HS-27A (cell line): ENCODE results near the gene CHD5.

Source experiments
- DNase-seq: peaks from one replicate; pipeline ENCODE4 v3.0.0-alpha.2; 2012; ENCODE audit warnings: low read depth, missing footprints

CHD5 gene

GRCh38 chr1:6152181-6152580, 27.9 kb downstream of the CHD5 start:
- no peak for DNase-seq

GRCh38 chr1:6151291-6151822, 28.8 kb downstream of the CHD5 start:
- DNase-seq = no peak

GRCh38 chr1:6150006-6150938, 29.8 kb downstream of the CHD5 start:
- DNase-seq = no peak

- no peak for DNase-seq
Measured at GRCh38 chr1:6149597-6149996, 30.5 kb downstream of the CHD5 start.

- no peak for DNase-seq
Measured at GRCh38 chr1:6148497-6149241, 31.5 kb downstream of the CHD5 start.

- DNase-seq = no peak
Measured at GRCh38 chr1:6145864-6146410, 34.2 kb downstream of the CHD5 start.

GRCh38 chr1:6145396-6145750, 34.7 kb downstream of the CHD5 start:
- no peak for DNase-seq

- no peak for DNase-seq
Measured at GRCh38 chr1:6144647-6145395, 35.3 kb downstream of the CHD5 start.

GRCh38 chr1:6144175-6144574, 35.9 kb downstream of the CHD5 start:
- no peak for DNase-seq

- DNase-seq = no peak
Measured at GRCh38 chr1:6143395-6143794, 36.7 kb downstream of the CHD5 start.

GRCh38 chr1:6142734-6143133, 37.4 kb downstream of the CHD5 start:
- DNase-seq = no peak

- no peak for DNase-seq
Measured at GRCh38 chr1:6142036-6142621, 38.0 kb downstream of the CHD5 start.

- no peak for DNase-seq
Measured at GRCh38 chr1:6141592-6141991, 38.5 kb downstream of the CHD5 start.

- DNase-seq = no peak
Measured at GRCh38 chr1:6140413-6140812, 39.7 kb downstream of the CHD5 start.

GRCh38 chr1:6137758-6138157, 42.4 kb downstream of the CHD5 start:
- DNase-seq = no peak

- no peak for DNase-seq
Measured at GRCh38 chr1:6136516-6137220, 43.5 kb downstream of the CHD5 start.

- DNase-seq = no peak
Measured at GRCh38 chr1:6134741-6135510, 45.2 kb downstream of the CHD5 start.

GRCh38 chr1:6134206-6134605, 45.9 kb downstream of the CHD5 start:
- DNase-seq = no peak

GRCh38 chr1:6133146-6133895, 46.8 kb downstream of the CHD5 start:
- no peak for DNase-seq
